ENCODE data around the gene VCL. TPM values are rescaled to one million over a fixed set of nuclear protein-coding genes. Genes with fewer than 3 reads are reported as not detected.

VCL gene
- total and polyA plus RNA-seq, 7 donors: 6.2 to 451 (median 179) TPM

DNA sequence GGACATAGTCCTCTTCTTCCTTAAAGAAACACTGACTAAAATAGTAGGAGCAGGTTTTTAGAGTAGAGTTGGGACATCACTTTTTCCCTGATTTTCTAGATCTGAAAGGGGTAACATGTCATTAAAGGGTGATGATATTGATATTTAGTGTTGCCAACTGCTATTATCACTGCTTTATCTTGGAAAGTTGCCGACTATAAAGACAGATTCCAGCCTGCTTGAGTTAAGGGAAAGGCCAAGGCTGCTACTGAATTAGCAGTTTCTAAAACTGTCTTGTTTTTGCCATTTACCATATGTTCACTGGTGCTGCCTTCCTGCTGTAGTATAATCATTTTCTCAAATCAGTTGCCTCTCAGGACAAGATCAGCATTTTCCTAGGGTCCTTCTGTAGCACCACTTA, 123.0 kb downstream of the VCL start:
- H3K9me3 ChIP-seq: no peaks in the 10 kb centered on the region
- H3K4me1 ChIP-seq: peaks cover 0 to 14% (median 8%) of the 10 kb centered on the region in 4 donors
- intact Hi-C loops (cut with DNase I): no loop called here
- no peak overlapping the region for H3K4me3 ChIP-seq
- TF ChIP-seq POLR2AphosphoS5 (IDR thresholded peaks at IDR 0.05): no peak
- whole genome bisulfite sequencing, 2 donors: 69 to 74% methylated on average over 1 of the region's 1 CpG
- H3K36me3 ChIP-seq: peaks cover 17 to 100% (median 44%) of the 10 kb centered on the region in 4 donors
- H3K27ac ChIP-seq: no peak overlapping the region
- no peak for DNase-seq
- H3K27me3 ChIP-seq: no peaks in the 10 kb centered on the region

- Histone ChIP-seq H3K4me1 (peaks cover 0 to 14% (median 8%) of the 10 kb centered on the region in 4 donors), H3K27ac (no peak overlapping the region), H3K36me3 (peaks cover 17 to 100% (median 42%) of the 10 kb centered on the region in 4 donors), H3K27me3 (no peaks in the 10 kb centered on the region), H3K4me3 (no peak overlapping the region), H3K9me3 (no peaks in the 10 kb centered on the region)
- DNase-seq: no peak
- intact Hi-C loops (cut with DNase I): no loop called here
- TF ChIP-seq POLR2A (IDR thresholded peaks at IDR 0.05): no peak
- TF ChIP-seq POLR2AphosphoS5 (IDR thresholded peaks at IDR 0.05): no peak
- TF ChIP-seq CTCF (IDR thresholded peaks at IDR 0.05): no peak
- TF ChIP-seq EP300 (IDR thresholded peaks at IDR 0.05): no peak
- WGBS, 2 donors: 87 to 90% methylated on average over 1 of the region's 1 CpG
These were observed 123.5 kb downstream of the VCL start for GRCh38 chr10:74121368-74121767.

GRCh38 chr10:74122060-74122459, 124.1 kb downstream of the VCL start:
- Histone ChIP-seq H3K4me3 (no peak overlapping the region), H3K4me1 (peaks cover 0 to 14% (median 8%) of the 10 kb centered on the region in 4 donors), H3K27me3 (no peaks in the 10 kb centered on the region), H3K36me3 (peaks cover 20 to 100% (median 40%) of the 10 kb centered on the region in 4 donors), H3K9me3 (no peaks in the 10 kb centered on the region), H3K27ac (peak overlapping the region in 1 of 4 donors; percentile 12)
- intact Hi-C loops (cut with DNase I): no loop called here
- TF ChIP-seq CTCF (IDR thresholded peaks at IDR 0.05) (no peak), EP300 (IDR thresholded peaks at IDR 0.05) (no peak), POLR2AphosphoS5 (IDR thresholded peaks at IDR 0.05) (no peak), POLR2A (IDR thresholded peaks at IDR 0.05) (no peak)
- DNase-seq: no peak
- 68 to 80% methylated on average over 3 of the region's 3 CpGs for WGBS, 2 donors

DNA sequence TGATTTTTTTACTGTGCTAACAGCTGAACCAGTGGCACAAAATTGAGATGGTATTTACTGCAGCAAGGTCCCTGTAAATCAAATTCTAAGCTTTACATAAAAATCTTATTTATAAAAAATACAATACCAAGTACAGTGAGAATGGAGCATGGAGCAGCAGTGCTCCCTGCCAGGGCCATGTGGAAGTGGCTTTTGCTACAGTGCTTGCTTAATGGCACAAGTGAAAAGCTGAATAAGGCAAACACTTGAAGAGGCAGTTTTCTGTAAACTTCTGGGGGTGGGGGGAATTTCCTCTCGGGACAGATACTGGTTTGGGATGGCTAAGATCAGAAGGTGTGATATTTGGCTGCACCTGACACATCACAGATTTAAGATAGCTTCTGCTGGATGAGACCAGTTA, 125.2 kb downstream of the VCL start:
- Histone ChIP-seq H3K36me3 (peaks cover 19 to 100% (median 34%) of the 10 kb centered on the region in 4 donors), H3K27ac (peak overlapping the region in 2 of 4 donors; percentile 20 to 30)
- no peak for TF ChIP-seq POLR2AphosphoS5 (IDR thresholded peaks at IDR 0.05)
- no peak for TF ChIP-seq EP300 (IDR thresholded peaks at IDR 0.05)
- TF ChIP-seq POLR2A (IDR thresholded peaks at IDR 0.05): no peak
- no peak for TF ChIP-seq CTCF (IDR thresholded peaks at IDR 0.05)

GRCh38 chr10:74133923-74134820, 136.3 kb downstream of the VCL start:
- 83 to 85% methylated on average over 11 of the region's 11 CpGs for WGBS, 2 donors

More for the DNA sequence above, 125.2 kb downstream of the VCL start:
- WGBS, 2 donors: 50 to 53% methylated on average over 1 of the region's 1 CpG
- Histone ChIP-seq H3K4me3 (no peak overlapping the region), H3K4me1 (peaks cover 0 to 14% (median 8%) of the 10 kb centered on the region in 4 donors), H3K27me3 (no peaks in the 10 kb centered on the region), H3K9me3 (no peaks in the 10 kb centered on the region)
- intact Hi-C loops (cut with DNase I): no loop called here
- no peak for DNase-seq

More at GRCh38 chr10:74133923-74134820, 136.3 kb downstream of the VCL start:
- intact Hi-C loops (cut with DNase I): no loop called here
- Histone ChIP-seq H3K4me1 (peaks cover 0 to 12% (median 5%) of the 10 kb centered on the region in 4 donors), H3K27ac (peak overlapping the region in 1 of 4 donors; percentile 25), H3K4me3 (no peak overlapping the region), H3K36me3 (peaks cover 40 to 95% (median 52%) of the 10 kb centered on the region in 4 donors), H3K27me3 (no peaks in the 10 kb centered on the region), H3K9me3 (no peaks in the 10 kb centered on the region)
- no peak for DNase-seq
- TF ChIP-seq EP300 (IDR thresholded peaks at IDR 0.05) (no peak), CTCF (IDR thresholded peaks at IDR 0.05) (no peak), POLR2AphosphoS5 (IDR thresholded peaks at IDR 0.05) (no peak), POLR2A (IDR thresholded peaks at IDR 0.05) (no peak)
